Measurements from ENCODE around the gene NABP2.
"Not testable (repeated sequence)": the region's sequence is repeated elsewhere in the genome, so short reads cannot be mapped to it uniquely, and the experiment has no call there.

NABP2 gene

GRCh38 chr12:56224102-56224701 is at the start of gene NABP2:
TSS of gene NABP2 (plus strand) at chr12:56224342. CDS start at chr12:56224857, 515 bp downstream.
- DNase-seq (ENCODE audit: low read depth in 2 of 2): peak; percentile 92 to 94

DNA sequence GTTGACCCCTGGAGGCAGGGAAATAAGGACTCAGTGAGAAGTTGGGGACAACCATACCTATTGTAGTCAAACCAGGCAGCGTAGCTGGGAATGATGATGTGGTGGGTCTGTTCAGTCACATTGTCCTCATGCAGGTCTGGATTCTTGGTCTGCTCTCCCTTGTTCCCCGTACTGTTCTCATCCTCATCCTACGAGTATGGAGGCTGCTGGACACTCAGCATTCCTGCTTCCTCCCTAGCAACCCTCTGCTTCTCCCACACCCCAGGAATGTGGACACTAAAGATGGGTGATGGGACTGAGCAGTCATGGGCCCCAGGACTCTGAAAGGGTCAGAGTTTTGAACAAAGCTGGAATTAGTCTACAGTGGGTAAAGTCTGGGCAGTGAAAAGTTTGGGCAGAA is 45.8 kb upstream of the NABP2 start:
- no peak for DNase-seq (ENCODE audit: low read depth in 2 of 2)

DNA sequence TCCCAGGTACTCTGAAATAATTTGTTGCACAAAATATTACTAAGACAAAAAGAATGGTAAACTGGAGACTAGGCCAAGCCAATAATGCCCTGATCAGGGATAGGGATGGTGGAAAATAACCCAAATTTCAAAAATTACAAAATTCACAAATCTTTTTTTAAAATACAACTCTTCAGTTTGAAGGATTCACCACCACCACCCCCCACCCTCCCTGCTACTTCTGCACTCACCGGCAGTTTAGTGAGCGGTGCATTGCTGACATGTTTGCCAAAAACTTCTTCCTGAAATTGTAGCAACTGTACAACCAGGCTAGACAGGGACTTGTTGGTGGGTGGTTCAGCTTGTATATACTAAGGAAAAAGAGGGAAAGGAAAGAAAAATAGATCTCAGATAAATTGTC is 37.2 kb upstream of the NABP2 start:
- DNase-seq (ENCODE audit: low read depth in 2 of 2): no peak

- no peak for DNase-seq (ENCODE audit: low read depth in 2 of 2)
These were observed 35.9 kb upstream of the NABP2 start for GRCh38 chr12:56188131-56188777.

GRCh38 chr12:56188778-56189098 is 35.4 kb upstream of the NABP2 start:
- DNase-seq (ENCODE audit: low read depth in 2 of 2): no peak

- DNase-seq (ENCODE audit: low read depth in 2 of 2): peak; percentile 74 to 77
These were observed 34.8 kb upstream of the NABP2 start, which contains the start of gene SMARCC2 for GRCh38 chr12:56189099-56189917. TSS of gene SMARCC2 (minus strand) at chr12:56189483. CDS start at chr12:56189461, 22 bp downstream.

DNA sequence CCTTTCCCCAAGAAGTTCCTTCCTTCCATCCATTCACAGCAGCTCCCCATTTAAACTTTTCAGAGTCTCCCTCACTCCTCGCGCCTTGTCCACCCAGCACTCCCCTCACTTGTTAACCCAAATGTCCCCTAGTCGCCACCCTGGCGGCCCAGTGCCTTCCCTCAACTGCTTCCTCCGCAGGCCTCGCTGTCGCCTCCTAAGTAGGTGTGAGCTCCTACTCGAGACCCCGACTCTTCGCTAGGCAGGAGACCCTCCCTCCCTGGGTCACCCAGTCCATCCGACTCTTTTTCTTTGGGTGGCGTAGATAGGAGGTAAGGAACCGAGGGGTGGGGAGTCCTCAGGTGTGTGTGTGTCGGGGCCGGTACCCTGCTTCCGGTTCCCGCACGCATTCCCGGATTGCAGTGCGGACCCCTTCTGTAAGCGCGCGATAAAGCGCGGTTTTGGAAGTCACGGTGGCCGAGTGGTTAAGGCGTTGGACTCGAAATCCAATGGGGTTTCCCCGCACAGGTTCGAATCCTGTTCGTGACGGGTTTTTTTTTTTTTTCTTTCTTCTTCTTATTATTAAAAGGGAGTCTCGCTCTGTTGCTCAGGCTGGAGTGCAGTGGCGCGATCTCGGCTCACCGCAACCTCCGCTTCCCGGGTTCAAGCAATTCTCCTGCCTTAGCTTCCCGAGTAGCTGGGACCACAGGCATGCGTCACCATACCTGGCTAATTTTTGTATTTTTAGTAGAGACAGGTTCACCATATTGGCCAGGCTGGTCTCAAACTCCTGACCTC is 34.0 kb upstream of the NABP2 start:
- peak; percentile 77 to 78 for DNase-seq (ENCODE audit: low read depth in 2 of 2)

DNA sequence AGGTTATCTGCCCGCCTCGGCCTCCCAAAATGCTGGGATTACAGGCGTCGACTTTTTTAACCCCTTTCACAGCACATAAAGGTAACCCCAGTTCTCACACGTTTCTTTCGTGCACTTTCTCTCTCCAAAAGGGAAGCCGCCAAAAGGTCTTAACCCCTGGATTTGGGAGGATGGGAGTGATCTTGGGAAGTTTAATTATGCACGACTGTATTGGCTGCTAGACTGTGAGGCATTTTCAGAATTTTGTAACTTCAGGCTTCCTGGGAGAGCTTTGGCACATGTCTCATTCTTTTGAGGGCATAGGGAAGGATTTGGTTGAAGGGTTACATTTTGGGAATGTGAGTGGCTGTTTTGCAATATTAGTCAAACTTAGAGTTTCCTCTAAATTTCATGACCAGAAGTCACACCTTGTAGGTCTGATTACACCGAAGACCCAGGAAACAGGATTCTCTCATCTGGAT is 33.4 kb upstream of the NABP2 start:
- no peak for DNase-seq (ENCODE audit: low read depth in 2 of 2)

DNA sequence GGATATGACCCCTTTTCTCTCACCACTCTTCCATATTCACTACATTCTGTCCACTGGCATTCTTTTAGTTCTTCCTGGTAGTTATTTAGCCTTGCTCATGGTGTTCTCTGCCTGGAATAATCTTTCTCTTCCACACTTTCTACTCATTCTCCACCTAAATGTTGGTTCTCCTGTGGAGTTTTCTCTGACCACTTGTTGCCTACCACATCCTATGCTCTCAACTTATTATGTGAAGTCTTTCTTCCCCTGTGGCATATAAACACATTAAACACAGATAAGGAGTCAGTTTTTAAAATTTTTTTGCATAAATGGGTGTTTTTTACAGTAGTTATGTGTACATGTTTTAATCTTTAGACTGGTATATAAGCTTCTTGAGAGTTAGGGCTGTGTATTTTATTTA is 31.6 kb upstream of the NABP2 start:
- no peak for DNase-seq (ENCODE audit: low read depth in 2 of 2)

GRCh38 chr12:56193025-56193578 is 31.0 kb upstream of the NABP2 start:
- DNase-seq (ENCODE audit: low read depth in 2 of 2): peak; percentile 47 to 82

- DNase-seq (ENCODE audit: low read depth in 2 of 2): not testable (repeated sequence)
These were observed 27.2 kb upstream of the NABP2 start for GRCh38 chr12:56196818-56197550.

- DNase-seq (ENCODE audit: low read depth in 2 of 2): no peak
These were observed 26.1 kb upstream of the NABP2 start for GRCh38 chr12:56197921-56198635.

GRCh38 chr12:56198836-56199235 is 25.3 kb upstream of the NABP2 start:
- DNase-seq (ENCODE audit: low read depth in 2 of 2): no peak

DNA sequence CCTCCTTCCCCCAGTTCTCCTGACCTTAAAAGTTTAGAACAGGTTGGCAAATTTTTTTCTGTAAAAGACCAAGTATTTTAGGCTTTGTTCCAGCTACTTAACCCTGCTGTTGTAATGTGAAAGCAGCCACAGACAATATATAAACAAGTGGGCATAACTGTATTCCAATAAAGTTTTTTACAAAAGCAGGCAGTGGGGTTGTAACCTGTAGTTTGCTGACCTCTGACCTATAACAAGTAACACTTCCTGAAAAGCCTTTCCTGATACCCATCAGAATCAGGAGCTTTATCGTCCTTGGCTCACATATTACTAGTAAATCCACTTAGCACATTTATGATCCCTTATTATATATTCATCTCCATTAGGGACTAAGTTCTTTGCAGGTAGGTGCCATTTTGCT is 21.8 kb upstream of the NABP2 start:
- no peak for DNase-seq (ENCODE audit: low read depth in 2 of 2)

DNA sequence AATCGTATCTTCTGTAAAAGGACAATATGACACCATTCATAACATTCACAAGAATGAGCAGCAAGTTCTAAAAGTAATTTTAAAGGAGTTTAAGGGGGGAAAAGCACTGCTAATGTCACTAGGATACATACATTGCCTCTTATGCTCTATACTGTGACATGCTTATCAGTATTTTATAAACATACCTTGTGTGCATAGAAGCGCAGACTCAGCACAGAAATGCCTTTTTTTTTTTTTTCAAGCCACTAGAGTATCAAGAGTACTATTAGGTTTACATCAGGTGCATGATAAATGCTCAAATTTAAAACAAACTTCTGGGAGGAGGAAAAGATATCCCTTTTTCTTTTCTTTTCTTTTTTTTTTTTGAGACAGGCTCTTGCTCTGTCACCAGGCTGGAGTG is 21.3 kb upstream of the NABP2 start:
- no peak for DNase-seq (ENCODE audit: low read depth in 2 of 2)

- DNase-seq (ENCODE audit: low read depth in 2 of 2): no peak
These were observed 19.9 kb upstream of the NABP2 start for GRCh38 chr12:56204275-56204674.

DNA sequence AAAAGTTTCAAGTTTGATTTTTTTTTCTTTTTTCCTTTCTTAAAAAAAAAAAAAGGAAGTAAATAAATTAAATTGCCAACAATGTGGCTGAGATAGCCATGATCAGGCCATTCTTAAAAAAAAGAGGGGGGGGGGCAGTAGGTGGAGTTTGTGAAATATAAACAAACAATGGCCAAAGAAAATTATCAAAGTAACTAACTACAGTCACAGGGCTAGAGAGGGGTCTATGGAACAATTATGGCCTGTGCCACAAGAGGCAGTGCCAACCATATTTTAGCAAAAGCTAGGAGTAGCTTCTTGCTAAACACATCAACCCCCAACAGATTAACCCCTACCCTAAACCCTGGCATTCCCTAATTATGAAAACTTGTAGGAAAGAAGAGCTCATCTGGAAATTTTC is 18.7 kb upstream of the NABP2 start:
- no peak for DNase-seq (ENCODE audit: low read depth in 2 of 2)

DNA sequence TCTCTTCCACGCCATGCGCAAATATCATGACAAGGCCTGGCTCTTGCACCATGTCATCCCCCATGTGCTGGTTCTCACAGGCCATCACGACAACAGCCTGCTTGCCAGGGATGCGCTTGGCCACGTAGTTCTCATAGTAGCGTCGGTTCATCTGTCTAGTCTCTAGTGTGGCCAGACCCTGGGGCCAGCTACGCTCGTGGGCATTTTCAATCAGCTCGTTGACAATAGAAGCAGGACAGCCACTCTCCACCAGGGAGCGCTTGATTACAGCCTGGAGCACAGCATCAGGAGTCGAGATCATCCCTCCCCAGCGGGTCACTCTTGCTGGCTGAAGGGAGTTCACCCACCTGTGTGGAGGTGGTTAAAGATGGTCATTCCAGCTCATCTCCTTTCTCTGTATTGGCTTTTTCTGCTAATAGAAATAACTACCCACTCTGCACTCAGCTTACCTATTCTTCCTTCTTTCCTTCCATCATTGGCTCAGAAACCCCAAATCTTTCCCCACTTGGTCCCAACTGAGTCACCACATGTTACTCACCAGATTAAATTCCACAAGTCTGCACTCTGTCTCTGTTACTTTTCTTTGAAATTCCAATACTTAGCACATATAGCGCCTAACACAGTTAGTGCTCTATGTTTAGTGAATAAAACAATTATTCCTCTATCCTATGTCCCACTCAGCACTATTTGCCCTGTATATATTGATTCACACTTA is 17.5 kb upstream of the NABP2 start:
- peak in 1 of 2 donors; percentile 25 for DNase-seq (ENCODE audit: low read depth in 2 of 2)

GRCh38 chr12:56208006-56208405 is 16.1 kb upstream of the NABP2 start:
- no peak for DNase-seq (ENCODE audit: low read depth in 2 of 2)

DNA sequence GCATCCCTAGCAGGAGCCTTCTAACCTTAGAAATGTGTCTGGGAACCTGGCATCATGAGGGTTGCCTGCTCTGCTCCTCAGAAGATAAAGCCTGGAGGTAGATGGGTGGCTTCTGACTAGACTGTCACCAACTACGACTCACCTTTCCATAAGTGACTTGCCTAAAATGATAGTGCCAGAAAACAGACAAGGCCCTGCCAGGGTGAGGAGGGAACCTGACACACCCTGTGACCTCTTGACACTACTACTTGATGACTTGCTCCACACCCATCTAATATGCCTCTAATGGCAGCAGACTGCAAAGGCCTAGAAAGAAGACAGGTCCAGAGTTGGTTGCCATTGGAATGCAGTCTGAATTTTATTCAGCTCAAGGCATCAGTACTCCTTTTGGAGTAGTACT is 11.8 kb upstream of the NABP2 start:
- peak in 1 of 2 donors; percentile 23 for DNase-seq (ENCODE audit: low read depth in 2 of 2)
